WTC11 (cell line): Measurements from ENCODE around the gene TRAF7. TPM values are rescaled to one million over a fixed set of nuclear protein-coding genes. Genes with fewer than 3 reads are reported as not detected.

Experiments used
- ATAC-seq: fragments of 200-7000 bp; cut with Tn5 transposase; 2 replicates; pipeline ENCODE4 v1.10.0; 2021; ENCODE audit warnings: mild to moderate bottlenecking, moderate library complexity
- CTCF ChIA-PET: fragments of 300-600 bp; sonication (Branson Sonifier 250); formaldehyde crosslinking; loops from one replicate; lab custom pipeline; 2021; ENCODE audit warnings: antibody characterized with exemption; lab: Charles Lee
- POLR2A ChIA-PET: fragments of 350-600 bp; sonication (Branson Sonifier 250); formaldehyde crosslinking; loops from one replicate; lab custom pipeline; 2021; ENCODE audit warnings: antibody characterized with exemption; lab: Charles Lee
- DNase-seq: peaks from one replicate; pipeline ENCODE4 v3.0.0; 2021; ENCODE audit warnings: low spot score
- H3K27ac Mint-ChIP-seq: 2 replicates; pipeline ENCODE4 v1.8.0; 2021; ENCODE audit warnings: mixed read lengths
- H3K27me3 Mint-ChIP-seq: 2 replicates; pipeline ENCODE4 v1.8.0; 2021; ENCODE audit warnings: low read depth, mild to moderate bottlenecking, moderate library complexity, mixed read lengths
- H3K36me3 Mint-ChIP-seq: 2 replicates; pipeline ENCODE4 v1.8.0; 2021; ENCODE audit warnings: mixed read lengths
- H3K4me1 Mint-ChIP-seq: 2 replicates; pipeline ENCODE4 v1.8.0; 2022; ENCODE audit warnings: mixed read lengths
- H3K4me3 Mint-ChIP-seq: 2 replicates; pipeline ENCODE4 v1.8.0; 2021; ENCODE audit warnings: mild to moderate bottlenecking, moderate library complexity, mixed read lengths
- H3K9me3 Mint-ChIP-seq: 2 replicates; pipeline ENCODE4 v1.8.0; 2021; ENCODE audit warnings: mixed read lengths
- ATF3 ChIP-seq: sonication (generic); formaldehyde crosslinking; conservative IDR thresholded peaks from 2 replicates; pipeline ENCODE4 v1.8.1; 2022; ENCODE audit warnings: mild to moderate bottlenecking, missing genetic modification reagents
- CBFB ChIP-seq: sonication (generic); formaldehyde crosslinking; IDR thresholded peaks from 2 replicates; pipeline ENCODE4 v1.8.1; 2022; ENCODE audit warnings: mild to moderate bottlenecking, low read depth, missing genetic modification reagents
- ERG ChIP-seq: fragments of 250-450 bp; sonication (Bioruptor Pico); IDR thresholded peaks from 2 replicates; pipeline ENCODE4 v1.8.0; 2021; ENCODE audit warnings: mild to moderate bottlenecking
- FOXJ3 ChIP-seq: sonication (generic); formaldehyde crosslinking; IDR thresholded peaks from 2 replicates; pipeline ENCODE4 v1.9.0; 2021; ENCODE audit warnings: missing genetic modification reagents, mild to moderate bottlenecking, borderline replicate concordance
- GABPB1 ChIP-seq: sonication (generic); formaldehyde crosslinking; IDR thresholded peaks from 2 replicates; pipeline ENCODE4 v1.8.1; 2023; ENCODE audit warnings: mild to moderate bottlenecking, missing genetic modification reagents
- MXD4 ChIP-seq: fragments of 250-450 bp; sonication (Bioruptor Pico); IDR thresholded peaks from 2 replicates; pipeline ENCODE4 v1.8.0; 2021; ENCODE audit warnings: mild to moderate bottlenecking, moderate library complexity, borderline replicate concordance
- NFATC4 ChIP-seq: fragments of 250-450 bp; sonication (Bioruptor Pico); IDR thresholded peaks from 2 replicates; pipeline ENCODE4 v1.9.0; 2021; ENCODE audit warnings: mild to moderate bottlenecking
- NFYB ChIP-seq: sonication (generic); formaldehyde crosslinking; conservative IDR thresholded peaks from 2 replicates; pipeline ENCODE4 v1.8.0; 2022; ENCODE audit warnings: low read depth, missing genetic modification reagents
- OVOL2 ChIP-seq: fragments of 250-450 bp; sonication (Bioruptor Pico); IDR thresholded peaks from 2 replicates; pipeline ENCODE4 v1.9.0; 2021; ENCODE audit warnings: mild to moderate bottlenecking, borderline replicate concordance
- SMAD3 ChIP-seq: sonication (generic); formaldehyde crosslinking; IDR thresholded peaks from 2 replicates; pipeline ENCODE4 v1.8.0; 2022; ENCODE audit warnings: missing genetic modification reagents, mild to moderate bottlenecking, borderline replicate concordance
- SOX15 ChIP-seq: fragments of 250-450 bp; sonication (Bioruptor Pico); IDR thresholded peaks from 2 replicates; pipeline ENCODE4 v1.9.0; 2021; ENCODE audit warnings: mild to moderate bottlenecking
- ZBTB43 ChIP-seq: sonication (generic); formaldehyde crosslinking; IDR thresholded peaks from 2 replicates; pipeline ENCODE4 v1.8.1; 2023; ENCODE audit warnings: mild to moderate bottlenecking, missing genetic modification reagents
- ZNF416 ChIP-seq: fragments of 250-450 bp; sonication (Bioruptor Pico); IDR thresholded peaks from 2 replicates; pipeline ENCODE4 v1.9.0; 2021; ENCODE audit warnings: mild to moderate bottlenecking, inconsistent platforms
- total RNA-seq: library from RNA; stranded (reverse); gene quantifications from 3 replicates; pipeline ENCODE4 v1.2.3, GENCODE V29; 2021
- TF ChIP-seq, protein P1 (sequence below): fragments of 250-450 bp; sonication (Bioruptor Pico); conservative IDR thresholded peaks from 2 replicates; pipeline ENCODE4 v1.9.0; 2021; ENCODE audit warnings: mild to moderate bottlenecking
- TF ChIP-seq, protein P2 (sequence below): sonication (generic); formaldehyde crosslinking; IDR thresholded peaks from 2 replicates; pipeline ENCODE4 v1.8.1; 2022; ENCODE audit warnings: mild to moderate bottlenecking, missing genetic modification reagents, moderate library complexity, borderline replicate concordance
- TF ChIP-seq, protein P3 (sequence below): sonication (generic); formaldehyde crosslinking; IDR thresholded peaks from 2 replicates; pipeline ENCODE4 v1.8.0; 2023; ENCODE audit warnings: mild to moderate bottlenecking, missing genetic modification reagents
- TF ChIP-seq, protein P4 (sequence below): fragments of 250-450 bp; sonication (Bioruptor Pico); IDR thresholded peaks from 2 replicates; pipeline ENCODE4 v1.9.0; 2021; ENCODE audit warnings: mild to moderate bottlenecking, borderline replicate concordance
- TF ChIP-seq, protein P5 (sequence below): sonication (generic); formaldehyde crosslinking; IDR thresholded peaks from 2 replicates; pipeline ENCODE4 v1.8.1; 2022; ENCODE audit warnings: mild to moderate bottlenecking, moderate library complexity, missing genetic modification reagents
- TF ChIP-seq, protein P6 (sequence below): sonication (generic); formaldehyde crosslinking; IDR thresholded peaks from 2 replicates; pipeline ENCODE4 v1.8.0; 2022; ENCODE audit warnings: mild to moderate bottlenecking, missing genetic modification reagents

The TRAF7 gene
- total RNA-seq, 1 experiment from 2014 or later = 148 TPM

DNA sequence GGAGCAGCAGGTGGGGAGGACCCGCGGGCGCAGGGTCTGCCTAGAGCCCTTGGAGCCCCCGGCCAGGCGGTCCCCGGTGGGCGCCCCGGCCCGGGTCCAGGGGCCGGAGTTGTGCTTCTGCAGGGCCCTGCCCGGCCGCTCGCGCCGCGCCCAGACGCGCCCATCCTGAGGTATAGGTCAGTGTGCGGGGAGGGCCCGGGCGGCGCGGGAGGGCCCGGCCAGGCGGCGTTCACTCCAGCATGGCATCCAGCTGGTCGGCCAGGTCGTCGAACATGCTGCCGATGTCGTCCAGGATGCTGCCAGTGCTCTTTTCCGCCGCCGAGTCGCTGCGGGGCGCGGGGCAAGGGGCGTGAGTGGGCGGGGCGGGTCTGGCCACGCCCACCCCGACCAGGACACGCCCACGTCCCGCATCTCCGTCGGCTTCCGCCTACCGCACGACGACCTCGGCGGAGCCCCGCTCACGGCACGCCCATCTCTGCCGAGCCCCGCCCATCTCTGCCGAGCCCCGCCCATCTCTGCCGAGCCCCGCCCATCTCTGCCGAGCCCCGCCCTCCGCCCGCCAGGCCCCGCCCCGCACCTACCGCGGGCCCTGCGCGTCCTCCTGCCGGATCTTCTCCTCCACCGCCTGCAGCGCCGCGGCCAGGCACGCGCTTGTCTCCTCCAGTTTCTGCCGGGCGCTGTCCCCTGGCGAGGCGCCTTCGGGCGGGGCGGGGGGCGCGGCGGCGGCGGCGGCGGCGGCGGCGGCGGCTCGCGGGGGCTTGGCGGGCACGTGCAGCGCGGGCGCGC, 22.9 kb downstream of the TRAF7 start:
- ATAC-seq = peak; percentile 81
- TF ChIP-seq ERG (CRISPR knock-in tag) (peak; percentile 54; the same call in 1 of the 2 replicates), ZNF416 (CRISPR knock-in tag) (no peak; the same call in 1 of the 2 replicates), SMAD3 (CRISPR knock-in tag) (no peak; the same call in 1 of the 2 replicates), ZBTB43 (peak; percentile 80; the same call in 1 of the 2 replicates), MXD4 (no peak), FOXJ3 (CRISPR knock-in tag) (no peak), SOX15 (CRISPR knock-in tag) (no peak), ATF3 (no peak), CBFB (no peak), OVOL2 (CRISPR knock-in tag) (no peak), GABPB1 (CRISPR knock-in tag) (no peak), NFATC4 (CRISPR knock-in tag) (no peak), NFYB (CRISPR knock-in tag) (no peak; the same call in 1 of the 2 replicates)
- TF ChIP-seq, protein P1, sequence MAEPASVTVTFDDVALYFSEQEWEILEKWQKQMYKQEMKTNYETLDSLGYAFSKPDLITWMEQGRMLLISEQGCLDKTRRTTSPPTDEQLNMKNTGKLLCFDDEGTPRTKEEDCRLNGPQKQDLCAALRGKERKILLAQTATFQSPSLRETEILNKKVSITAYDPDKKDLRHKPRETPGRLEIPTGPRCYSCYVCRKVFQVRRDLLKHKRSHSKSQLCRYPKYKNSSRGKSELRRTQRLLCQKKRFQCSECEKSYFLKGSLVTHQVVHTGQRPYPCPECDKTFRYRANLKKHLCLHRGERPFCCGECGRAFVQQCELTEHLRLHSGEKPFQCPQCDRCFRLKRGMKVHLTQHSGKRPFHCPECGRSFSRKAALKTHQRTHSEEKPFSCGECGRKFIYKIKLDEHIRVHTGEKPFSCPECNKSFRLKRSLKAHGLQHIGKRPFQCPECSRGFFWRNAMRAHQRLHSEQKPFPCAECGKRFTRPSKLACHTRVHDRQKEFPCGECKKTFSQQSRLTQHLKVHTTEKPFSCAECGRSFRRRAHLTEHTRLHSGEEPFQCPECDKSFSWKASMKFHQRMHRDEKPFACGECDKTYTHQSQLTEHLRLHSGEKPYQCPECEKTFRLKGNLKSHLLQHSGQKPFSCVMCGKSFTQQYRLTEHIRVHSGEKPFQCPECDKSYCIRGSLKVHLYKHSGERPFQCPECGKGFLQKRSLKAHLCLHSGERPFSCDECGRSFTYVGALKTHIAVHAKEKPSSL (CRISPR knock-in tag) = no peak
- TF ChIP-seq, protein P2, sequence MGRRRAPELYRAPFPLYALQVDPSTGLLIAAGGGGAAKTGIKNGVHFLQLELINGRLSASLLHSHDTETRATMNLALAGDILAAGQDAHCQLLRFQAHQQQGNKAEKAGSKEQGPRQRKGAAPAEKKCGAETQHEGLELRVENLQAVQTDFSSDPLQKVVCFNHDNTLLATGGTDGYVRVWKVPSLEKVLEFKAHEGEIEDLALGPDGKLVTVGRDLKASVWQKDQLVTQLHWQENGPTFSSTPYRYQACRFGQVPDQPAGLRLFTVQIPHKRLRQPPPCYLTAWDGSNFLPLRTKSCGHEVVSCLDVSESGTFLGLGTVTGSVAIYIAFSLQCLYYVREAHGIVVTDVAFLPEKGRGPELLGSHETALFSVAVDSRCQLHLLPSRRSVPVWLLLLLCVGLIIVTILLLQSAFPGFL = no peak
- TF ChIP-seq, protein P3, sequence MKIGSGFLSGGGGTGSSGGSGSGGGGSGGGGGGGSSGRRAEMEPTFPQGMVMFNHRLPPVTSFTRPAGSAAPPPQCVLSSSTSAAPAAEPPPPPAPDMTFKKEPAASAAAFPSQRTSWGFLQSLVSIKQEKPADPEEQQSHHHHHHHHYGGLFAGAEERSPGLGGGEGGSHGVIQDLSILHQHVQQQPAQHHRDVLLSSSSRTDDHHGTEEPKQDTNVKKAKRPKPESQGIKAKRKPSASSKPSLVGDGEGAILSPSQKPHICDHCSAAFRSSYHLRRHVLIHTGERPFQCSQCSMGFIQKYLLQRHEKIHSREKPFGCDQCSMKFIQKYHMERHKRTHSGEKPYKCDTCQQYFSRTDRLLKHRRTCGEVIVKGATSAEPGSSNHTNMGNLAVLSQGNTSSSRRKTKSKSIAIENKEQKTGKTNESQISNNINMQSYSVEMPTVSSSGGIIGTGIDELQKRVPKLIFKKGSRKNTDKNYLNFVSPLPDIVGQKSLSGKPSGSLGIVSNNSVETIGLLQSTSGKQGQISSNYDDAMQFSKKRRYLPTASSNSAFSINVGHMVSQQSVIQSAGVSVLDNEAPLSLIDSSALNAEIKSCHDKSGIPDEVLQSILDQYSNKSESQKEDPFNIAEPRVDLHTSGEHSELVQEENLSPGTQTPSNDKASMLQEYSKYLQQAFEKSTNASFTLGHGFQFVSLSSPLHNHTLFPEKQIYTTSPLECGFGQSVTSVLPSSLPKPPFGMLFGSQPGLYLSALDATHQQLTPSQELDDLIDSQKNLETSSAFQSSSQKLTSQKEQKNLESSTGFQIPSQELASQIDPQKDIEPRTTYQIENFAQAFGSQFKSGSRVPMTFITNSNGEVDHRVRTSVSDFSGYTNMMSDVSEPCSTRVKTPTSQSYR (CRISPR knock-in tag) = no peak
- TF ChIP-seq, protein P4, sequence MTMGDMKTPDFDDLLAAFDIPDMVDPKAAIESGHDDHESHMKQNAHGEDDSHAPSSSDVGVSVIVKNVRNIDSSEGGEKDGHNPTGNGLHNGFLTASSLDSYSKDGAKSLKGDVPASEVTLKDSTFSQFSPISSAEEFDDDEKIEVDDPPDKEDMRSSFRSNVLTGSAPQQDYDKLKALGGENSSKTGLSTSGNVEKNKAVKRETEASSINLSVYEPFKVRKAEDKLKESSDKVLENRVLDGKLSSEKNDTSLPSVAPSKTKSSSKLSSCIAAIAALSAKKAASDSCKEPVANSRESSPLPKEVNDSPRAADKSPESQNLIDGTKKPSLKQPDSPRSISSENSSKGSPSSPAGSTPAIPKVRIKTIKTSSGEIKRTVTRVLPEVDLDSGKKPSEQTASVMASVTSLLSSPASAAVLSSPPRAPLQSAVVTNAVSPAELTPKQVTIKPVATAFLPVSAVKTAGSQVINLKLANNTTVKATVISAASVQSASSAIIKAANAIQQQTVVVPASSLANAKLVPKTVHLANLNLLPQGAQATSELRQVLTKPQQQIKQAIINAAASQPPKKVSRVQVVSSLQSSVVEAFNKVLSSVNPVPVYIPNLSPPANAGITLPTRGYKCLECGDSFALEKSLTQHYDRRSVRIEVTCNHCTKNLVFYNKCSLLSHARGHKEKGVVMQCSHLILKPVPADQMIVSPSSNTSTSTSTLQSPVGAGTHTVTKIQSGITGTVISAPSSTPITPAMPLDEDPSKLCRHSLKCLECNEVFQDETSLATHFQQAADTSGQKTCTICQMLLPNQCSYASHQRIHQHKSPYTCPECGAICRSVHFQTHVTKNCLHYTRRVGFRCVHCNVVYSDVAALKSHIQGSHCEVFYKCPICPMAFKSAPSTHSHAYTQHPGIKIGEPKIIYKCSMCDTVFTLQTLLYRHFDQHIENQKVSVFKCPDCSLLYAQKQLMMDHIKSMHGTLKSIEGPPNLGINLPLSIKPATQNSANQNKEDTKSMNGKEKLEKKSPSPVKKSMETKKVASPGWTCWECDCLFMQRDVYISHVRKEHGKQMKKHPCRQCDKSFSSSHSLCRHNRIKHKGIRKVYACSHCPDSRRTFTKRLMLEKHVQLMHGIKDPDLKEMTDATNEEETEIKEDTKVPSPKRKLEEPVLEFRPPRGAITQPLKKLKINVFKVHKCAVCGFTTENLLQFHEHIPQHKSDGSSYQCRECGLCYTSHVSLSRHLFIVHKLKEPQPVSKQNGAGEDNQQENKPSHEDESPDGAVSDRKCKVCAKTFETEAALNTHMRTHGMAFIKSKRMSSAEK (CRISPR knock-in tag) = no peak
- TF ChIP-seq, protein P5, sequence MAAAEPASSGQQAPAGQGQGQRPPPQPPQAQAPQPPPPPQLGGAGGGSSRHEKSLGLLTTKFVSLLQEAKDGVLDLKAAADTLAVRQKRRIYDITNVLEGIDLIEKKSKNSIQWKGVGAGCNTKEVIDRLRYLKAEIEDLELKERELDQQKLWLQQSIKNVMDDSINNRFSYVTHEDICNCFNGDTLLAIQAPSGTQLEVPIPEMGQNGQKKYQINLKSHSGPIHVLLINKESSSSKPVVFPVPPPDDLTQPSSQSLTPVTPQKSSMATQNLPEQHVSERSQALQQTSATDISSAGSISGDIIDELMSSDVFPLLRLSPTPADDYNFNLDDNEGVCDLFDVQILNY (CRISPR knock-in tag) = no peak
- TF ChIP-seq, protein P6, sequence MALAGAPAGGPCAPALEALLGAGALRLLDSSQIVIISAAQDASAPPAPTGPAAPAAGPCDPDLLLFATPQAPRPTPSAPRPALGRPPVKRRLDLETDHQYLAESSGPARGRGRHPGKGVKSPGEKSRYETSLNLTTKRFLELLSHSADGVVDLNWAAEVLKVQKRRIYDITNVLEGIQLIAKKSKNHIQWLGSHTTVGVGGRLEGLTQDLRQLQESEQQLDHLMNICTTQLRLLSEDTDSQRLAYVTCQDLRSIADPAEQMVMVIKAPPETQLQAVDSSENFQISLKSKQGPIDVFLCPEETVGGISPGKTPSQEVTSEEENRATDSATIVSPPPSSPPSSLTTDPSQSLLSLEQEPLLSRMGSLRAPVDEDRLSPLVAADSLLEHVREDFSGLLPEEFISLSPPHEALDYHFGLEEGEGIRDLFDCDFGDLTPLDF (CRISPR knock-in tag) = 0 out of 2 replicates have a peak, but pooled peaks have one; percentile 49

More for the DNA sequence above, 22.9 kb downstream of the TRAF7 start:
- ChIA-PET CTCF (interaction anchor here (0.8 kb wide), 1 partner anchor 16 kb away, joined by 3 read pairs; no protein-coding TSS in a partner anchor), POLR2A (no interaction called here)
- H3K27me3 Mint-ChIP-seq = no peaks in the 10 kb centered on the region
- DNase-seq = peak; percentile 80
- H3K27ac Mint-ChIP-seq = no peak overlapping the region
- H3K4me3 Mint-ChIP-seq = no peak overlapping the region
- H3K9me3 Mint-ChIP-seq = no peaks in the 10 kb centered on the region
- H3K4me1 Mint-ChIP-seq = 0 out of 2 replicates have a peak, but pooled peaks cover 3% of the 10 kb centered on the region
- H3K36me3 Mint-ChIP-seq = peaks cover 13% of the 10 kb centered on the region
